Stimulated activated CD8-positive, alpha-beta memory T cell treated with anti-CD3 and anti-CD28 coated beads, Interleukin-12 subunit alpha, Interleukin-12 subunit beta, amount 100 ng/mL, for 1 hour (primary cell): ENCODE measurements around the gene SLC51B.
A peak's percentile ranks its signal among the peaks of the same experiment; 100 is the strongest.
"Not testable (repeated sequence)": the region's sequence is repeated elsewhere in the genome, so short reads cannot be mapped to it uniquely, and the experiment has no call there.

Experiments
- DNase-seq: peaks from one replicate; pipeline ENCODE4 v3.0.0-alpha.2; 2020; ENCODE audit warnings: low read depth

SLC51B gene

DNA sequence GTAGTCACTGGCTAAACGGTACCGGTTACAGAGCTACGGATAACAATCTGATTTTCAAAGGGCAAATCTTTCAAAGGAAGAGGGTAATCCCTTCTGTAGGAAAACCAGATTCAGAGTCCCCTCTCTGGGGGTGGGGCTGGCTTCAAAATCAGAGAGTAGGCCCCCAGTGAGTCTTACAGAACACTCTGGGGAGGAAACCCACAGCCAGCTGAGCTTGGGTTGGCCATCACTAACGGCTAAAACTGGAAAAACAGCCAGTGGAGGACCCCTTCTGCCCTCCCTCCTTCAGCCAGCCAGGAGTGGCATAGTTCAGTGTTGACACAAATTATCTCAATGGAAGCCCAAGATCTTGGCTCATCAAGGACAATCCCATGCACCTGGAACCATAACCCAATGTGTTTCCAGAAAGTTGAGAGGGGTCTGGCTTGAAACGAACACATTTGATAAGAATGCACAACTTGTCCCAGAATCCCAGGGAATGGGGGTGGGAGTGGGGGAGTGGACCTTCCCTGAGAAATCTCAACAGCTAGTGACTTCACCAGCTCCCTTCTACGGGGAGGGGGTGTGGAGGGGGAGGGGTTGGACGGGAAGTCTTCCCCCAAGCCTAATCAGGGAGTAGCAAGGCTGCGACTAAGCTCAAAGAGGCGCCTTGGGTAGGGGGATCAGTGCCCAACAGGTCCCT lies 21.6 kb downstream of the SLC51B start:
- no peak for DNase-seq

DNA sequence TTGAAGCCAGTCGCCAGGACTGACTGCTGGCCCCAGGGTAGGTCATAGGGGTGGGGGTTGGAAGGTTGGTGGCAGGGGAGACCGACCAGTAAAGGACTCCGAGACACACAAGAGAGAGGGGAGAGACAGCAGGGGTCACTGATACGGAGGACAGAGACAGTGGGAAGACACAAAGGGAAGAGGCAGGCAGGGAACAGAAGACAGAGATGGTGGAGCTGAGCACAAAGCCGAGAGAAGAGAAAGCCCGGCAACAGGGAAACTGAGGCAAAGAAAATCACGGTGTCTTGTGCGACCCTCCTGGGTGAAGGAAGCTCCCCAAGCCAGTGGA lies 22.1 kb downstream of the SLC51B start:
- no peak for DNase-seq

DNA sequence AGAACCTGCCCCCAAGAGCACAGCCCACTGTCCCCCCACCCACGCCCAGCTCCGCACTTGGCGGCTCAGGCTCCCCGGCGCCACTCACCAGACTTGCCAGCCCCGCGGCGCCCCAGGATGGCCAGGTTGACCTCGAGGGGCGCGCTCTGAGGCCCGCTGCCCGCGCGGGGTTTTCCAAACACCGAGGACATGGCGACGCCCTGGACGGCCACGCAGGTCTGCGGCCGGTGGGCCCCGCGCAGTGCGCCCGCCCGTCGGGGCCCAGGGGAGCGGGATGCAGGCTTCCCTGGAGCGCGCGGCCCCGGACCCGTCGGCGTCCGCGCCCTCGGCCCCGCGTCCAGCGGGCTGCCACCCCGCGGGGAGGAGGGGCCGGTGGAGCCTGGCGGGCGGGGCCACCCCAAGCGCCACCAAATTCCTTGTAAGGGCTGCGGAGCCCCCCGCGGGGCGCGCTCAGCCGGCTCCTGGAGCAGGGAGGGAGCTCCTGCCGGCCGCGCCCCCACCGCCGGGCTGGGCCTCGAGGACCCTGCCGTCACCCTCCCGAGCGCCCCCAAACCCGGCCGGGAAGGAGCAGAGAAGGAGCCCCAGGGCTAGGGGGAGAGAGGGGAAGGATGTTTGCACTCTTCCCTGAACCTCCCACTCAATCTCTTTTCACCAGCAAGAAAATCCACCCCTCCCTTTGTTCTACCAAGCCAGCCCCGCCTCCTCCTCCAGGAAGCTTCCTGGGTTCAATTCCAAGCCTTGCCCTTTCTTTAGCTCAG lies 22.6 kb downstream of the SLC51B start, which contains the start of gene RASL12:
RASL12 (minus strand) TSS at position 347 of the 758 bp plus-strand sequence; CDS start at position 191, 156 bp downstream.
- no peak for DNase-seq

DNA sequence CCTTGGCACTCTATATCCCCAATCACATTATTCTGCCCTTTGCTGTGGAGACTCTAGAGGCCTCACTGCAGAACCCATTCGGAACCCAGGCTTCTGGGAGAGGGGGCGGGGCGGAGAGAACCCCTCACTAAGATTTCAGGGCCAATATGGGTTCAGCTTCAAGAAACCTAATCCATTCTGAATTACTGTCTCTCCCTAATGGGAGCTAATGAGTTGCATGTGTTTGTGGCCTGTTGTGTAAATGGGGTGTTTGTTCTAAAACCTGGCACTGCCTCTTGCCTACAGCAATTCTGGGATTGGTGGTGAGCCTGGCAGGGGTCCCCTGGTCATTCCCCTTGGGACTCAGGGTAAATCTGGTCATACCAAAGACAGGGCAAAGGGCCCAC lies 23.2 kb downstream of the SLC51B start:
- DNase-seq = no peak

DNA sequence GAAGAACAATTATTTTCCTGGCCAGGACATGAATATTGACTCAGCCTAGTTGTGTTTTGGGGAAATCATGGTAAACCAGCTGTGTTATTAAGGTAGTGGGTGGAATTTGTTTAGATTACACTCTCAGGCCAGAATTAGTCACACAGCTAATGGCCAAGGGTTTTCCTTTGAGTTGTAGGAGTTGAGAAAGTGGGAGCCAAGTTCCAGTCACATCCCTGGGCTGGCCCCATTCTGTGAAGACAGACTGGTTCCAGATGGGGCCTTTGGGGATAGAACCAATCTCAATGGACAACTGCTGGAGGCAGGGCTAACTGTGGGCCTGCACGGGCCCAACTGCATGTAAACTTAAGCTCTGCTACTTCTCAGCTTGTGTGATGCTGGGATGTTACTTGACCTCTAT lies 24.0 kb downstream of the SLC51B start:
- DNase-seq = no peak

DNA sequence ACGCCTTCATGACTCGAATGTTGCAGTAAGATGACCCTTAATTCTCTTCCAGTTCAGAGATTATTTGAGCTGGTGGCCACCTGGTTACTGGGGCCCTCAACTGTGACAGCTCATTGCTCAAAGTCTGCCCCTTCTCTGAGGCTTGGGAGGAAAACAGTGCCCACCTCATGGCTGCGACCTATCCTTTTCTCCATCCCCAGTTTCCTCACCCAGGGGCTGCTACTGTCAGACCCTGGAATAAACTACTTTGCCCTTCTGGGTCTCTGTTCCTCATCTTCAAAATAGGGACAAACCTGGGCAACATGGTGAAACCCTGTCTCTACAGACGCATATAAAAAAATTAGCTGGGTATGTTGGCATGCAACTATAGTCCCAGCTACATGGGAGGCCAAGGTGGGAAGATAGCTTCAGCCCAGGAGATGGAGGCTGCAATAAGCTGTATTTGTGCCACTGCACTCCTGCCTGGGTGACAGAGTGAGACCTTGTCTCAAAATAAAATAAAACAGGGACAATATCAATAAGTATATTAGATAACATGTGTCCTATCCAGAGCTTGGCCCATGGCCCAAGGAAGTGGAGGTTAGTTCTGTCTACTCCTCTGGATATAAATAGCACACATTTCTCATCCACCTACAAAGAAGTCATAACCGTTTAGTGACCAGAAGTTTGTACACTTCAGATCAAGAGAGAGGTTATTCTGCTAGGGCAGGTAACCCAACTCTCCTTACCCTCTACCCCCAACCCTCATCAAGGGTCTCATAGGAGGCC lies 24.8 kb downstream of the SLC51B start:
- DNase-seq = no peak

DNA sequence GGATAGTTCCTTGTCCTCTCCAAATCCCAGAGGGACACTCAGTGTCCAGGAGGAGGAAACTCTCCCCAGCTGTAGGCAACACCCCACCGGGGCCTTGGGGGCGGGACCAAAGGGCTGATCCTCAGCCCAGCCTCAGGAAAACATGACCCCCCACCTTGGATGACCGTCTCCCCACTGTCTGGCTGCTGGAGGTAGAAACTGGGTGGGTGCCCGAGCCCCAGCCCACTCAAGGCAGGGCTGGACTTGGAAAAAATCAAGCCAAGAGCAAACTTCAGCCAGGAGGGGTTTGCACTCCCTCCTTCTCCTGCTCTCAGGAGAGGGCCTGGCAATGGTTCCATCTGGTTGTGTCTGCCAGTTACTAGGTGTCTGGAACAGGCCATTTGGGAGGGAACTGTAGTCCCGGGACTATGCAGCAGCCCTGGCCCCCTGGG lies 26.2 kb downstream of the SLC51B start:
- DNase-seq = no peak

DNA sequence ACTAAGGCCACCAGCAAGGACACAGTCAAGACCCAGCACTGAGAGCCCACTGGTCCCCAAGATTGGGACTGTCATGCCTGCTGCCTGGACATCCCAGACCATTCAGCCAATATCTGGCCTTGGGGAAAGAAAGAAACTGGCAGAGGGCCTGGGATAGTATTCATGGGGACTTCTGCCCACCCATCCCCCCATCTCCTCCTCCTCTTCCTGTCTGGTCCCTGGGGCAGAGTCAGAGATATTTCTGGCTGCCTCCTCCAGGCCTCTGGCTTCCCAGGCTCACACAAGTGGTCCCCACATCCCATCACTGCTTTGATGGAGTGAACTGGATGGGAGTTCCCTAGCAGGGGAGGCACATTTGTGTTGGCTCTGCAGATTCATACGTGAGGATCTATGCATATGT lies 26.8 kb downstream of the SLC51B start:
- DNase-seq = no peak

DNA sequence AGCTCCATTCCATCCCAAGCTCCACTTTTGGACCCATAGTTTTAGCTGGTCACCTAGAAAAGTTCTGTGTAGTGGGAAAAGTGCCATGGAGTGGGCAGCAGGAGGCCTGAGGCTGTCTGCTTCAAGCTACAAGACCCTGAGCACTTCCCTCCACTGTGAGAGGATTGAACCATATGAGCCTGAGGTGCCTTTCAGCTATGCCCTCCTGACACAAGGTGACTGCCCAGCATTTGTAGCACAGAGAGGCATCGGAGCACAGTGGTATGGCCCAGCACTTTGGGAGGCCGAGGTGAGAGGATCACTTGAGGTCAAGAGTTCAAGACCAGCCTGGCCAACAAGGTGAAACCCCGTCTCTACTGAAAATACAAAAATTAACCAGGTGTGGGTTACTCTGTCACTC lies 27.4 kb downstream of the SLC51B start:
- no peak for DNase-seq

DNA sequence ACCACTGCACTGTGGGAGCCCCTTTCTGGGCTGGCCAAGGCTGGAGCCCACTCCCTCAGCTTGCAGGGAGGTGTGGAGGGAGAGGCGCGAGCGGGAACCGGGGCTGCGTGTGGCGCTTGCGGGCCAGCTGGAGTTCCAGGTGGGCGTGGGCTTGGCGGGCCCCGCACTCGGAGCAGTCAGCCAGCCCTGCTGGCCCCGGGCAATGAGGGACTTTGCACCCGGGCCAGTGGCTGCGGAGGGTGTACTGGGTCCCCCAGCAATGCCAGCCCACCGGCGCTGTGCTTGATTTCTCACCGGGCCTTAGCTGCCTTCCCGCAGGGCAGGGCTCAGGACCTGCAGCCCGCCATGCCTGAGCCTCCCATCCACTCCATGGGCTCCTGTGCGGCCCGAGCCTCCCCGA lies 29.8 kb downstream of the SLC51B start:
- not testable (repeated sequence) for DNase-seq

DNA sequence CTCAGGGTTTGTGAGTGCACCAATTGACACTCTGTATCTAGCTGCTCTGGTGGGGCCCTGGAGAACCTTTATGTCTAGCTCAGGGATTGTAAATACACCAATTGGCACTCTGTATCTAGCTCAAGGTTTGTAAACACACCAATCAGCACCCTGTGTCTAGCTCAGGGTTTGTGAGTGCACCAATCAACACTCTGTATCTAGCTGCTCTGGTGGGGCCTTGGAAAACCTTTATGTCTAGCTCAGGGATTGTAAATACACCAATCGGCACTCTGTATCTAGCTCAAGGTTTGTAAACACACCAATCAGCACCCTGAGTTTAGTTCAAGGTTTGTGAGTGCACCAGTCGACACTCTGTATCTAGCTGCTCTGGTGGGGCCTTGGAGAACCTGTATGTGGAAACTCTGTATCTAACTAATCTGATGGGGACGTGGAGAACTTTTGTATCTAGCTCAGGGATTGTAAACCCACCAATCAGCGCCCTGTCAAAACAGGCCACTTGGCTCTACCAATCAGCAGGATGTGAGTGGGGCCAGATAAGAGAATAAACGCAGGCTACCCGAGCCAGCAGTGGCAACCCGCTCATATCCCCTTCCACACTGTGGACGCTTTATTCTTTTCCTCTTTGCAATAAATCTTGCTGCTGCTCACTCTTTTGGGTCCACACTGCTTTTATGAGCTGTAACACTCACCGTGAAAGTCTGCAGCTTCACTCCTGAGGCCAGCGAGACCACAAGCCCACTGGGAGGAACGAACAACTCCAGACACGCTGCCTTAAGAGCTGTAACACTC lies 30.6 kb downstream of the SLC51B start:
- not testable (repeated sequence) for DNase-seq

DNA sequence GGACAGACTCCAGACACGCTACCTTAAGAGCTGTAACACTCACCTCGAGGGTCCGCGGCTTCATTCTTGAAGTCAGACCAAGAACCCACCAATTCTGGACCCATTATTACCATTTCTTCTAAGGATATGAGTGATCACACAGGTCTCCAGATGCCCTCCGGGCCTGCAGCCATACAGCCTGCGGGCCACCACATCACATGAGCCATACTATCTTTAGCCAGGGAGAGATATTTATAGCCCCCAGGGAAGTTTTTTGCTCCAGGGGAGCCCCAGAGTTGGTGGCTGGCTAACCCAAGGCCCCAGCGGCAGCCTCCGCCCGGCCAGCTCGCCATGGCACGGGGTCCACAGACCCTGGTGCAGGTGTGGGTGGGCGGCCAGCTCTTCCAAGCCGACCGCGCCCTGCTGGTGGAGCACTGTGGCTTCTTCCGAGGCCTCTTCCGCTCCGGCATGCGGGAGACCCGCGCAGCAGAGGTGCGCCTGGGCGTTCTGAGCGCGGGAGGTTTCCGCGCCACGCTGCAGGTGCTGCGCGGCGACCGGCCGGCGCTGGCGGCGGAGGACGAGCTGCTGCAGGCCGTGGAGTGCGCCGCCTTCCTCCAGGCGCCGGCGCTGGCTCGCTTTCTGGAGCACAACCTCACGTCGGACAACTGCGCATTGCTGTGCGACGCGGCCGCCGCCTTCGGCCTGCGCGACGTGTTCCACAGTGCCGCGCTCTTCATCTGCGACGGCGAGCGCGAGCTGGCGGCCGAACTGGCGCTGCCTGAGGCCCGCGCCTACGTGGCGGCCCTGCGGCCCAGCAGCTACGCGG lies 31.5 kb downstream of the SLC51B start, which contains the start of gene KBTBD13:
KBTBD13 (plus strand) TSS at position 261 of the 805 bp plus-strand sequence; CDS start at position 331, 70 bp downstream.
- no peak for DNase-seq

DNA sequence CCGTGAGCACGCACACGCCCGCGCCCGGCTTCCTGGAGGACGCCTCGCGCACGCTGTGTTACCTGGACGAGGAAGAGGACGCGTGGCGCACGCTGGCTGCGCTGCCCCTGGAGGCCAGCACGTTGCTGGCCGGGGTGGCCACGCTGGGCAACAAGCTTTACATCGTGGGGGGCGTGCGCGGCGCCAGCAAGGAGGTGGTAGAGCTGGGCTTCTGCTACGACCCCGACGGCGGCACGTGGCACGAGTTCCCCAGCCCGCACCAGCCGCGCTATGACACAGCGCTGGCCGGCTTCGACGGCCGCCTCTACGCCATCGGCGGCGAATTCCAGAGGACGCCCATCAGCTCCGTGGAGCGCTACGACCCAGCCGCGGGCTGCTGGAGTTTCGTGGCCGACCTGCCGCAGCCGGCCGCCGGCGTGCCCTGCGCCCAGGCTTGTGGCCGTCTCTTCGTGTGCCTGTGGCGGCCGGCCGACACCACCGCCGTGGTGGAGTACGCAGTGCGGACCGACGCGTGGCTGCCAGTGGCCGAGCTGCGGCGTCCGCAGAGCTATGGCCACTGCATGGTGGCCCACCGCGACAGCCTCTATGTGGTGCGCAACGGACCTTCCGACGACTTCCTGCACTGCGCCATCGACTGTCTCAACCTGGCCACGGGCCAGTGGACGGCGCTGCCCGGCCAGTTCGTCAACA lies 32.2 kb downstream of the SLC51B start:
- no peak for DNase-seq

DNA sequence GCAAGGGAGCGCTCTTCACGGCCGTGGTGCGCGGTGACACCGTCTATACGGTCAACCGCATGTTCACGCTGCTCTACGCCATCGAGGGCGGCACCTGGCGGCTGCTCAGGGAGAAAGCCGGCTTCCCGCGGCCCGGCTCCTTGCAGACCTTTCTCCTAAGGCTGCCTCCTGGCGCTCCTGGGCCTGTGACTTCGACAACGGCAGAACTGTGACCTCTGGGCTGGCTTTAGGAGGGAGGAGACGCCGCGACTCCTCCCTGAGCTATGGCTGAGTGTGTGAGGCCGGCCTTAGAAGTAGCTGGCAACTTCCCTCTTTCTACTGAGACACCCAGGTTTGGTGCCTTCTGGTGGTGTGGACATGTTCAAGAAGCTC lies 32.8 kb downstream of the SLC51B start:
- peak; percentile 14 for DNase-seq

DNA sequence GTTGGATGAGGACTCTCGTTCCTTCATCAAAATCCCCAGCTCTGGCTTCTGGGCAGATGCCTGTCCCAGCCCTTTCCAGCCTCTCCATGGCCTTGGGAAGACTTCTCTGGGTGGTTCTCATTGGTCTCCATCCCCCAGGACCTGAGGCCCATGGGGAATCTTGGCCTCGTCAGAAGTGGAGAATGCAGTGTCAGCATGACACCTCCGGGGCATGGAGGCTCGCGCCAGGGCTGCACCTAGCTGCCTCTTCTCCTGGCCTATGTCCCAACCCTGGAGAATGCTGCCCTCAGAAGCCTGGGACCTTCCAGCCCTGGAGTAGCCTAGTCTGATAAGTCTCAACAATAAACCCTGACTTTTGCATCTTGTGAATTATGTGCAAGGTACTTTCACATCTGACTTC lies 34.4 kb downstream of the SLC51B start:
- no peak for DNase-seq

DNA sequence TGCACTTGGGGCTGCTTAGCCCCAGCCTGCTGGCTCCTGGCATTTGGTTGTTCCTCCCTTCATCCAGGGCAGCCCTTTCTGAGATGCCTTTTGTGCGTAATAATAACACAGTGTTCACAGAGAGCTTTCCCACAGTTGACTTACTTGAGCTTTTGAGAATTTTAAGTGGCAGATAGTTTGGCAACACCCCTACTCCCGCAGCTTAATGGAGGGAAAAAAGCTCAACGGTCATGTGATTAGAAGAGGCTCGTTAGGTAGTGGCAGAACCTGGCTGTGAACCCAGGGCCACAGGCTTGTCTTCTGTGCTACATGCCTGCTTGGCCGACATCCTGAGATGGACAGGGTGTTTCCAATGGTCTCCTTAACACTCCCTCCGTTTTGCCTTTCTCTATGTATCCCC lies 36.1 kb downstream of the SLC51B start:
- DNase-seq = no peak

DNA sequence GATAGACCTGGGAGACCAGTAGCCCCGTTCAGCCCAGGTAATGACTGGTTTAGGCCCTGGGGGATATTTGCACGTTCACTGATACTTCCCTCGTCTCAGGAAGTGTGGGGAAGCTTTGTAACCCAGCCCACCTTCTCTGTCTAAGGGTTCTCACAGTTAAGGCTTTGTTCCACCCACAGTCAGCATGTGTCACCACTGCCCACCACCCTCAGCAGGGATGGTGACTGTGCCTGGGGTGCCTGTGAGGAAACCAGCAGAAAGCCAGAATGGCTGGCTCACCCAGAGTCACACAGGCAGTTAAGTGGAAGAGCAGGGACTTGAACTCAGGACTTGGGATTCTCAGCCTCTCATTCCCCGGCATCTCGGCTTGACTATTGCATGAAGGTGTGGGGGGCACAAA lies 36.6 kb downstream of the SLC51B start:
- no peak for DNase-seq

DNA sequence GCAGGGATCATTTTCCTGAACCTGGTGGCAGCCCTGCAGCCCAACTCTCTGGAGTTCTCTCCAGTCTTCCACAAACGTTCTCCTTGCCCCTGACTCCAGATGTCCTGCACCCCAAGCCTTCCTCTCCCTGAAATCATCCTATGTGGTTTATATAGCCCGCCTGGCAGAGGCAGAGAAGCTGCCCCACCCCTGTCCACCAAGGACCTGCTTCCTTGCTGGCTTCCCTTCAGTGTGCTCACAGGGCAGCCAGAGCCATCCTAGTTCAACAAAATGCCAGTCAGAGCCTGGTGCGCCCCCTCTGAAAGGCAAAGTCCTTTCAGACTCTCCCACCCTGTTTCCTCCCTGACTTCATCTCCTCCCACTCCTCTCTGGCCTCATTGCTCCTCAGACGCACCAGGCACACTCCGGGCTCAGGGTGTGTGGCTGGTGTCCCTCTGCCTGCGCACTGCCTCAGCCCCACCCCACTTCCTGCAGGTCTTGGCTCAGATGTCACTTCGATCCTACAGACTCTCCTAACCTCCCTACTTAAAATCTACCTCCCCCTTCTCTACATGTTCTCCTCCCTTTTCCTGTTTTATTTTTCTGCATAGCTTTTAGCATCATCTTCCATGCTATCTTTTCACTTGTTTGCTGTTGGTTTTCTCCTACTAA lies 37.2 kb downstream of the SLC51B start:
- DNase-seq = no peak

DNA sequence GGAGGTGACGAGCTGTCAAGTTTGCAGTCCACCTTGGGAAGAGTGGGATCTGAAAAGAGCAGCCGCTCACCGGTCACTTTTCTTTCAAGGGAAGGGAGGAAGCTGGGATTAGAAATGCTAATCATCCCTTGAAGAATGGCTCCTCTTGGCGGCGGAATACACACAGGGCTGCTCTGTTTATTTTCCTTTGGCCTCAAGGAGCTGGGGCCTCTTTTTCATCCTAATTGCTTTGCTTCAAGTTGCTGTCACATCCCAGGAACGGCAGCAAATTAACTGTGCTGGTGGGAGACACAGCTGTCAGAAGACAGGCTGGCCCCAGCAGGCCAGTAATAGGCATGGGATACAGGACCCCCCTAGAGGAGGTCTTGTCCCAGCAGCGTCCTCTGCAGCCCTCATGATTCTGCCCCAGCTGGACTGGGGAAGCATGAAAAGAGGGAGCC lies 38.1 kb downstream of the SLC51B start:
- DNase-seq = no peak
